Stomach (tissue), 4 donors: ENCODE data around the gene PRSS27.

Experiments used
- EP300 ChIP-seq: sonication (generic); formaldehyde crosslinking; IDR thresholded peaks from one replicate; pipeline ENCODE4 v1.6.1; 2017; ENCODE audit warnings: antibody characterized with exemption
- POLR2A ChIP-seq, 4 donors: fragments of 450-650 bp; IDR thresholded peaks; one replicate each; pipeline ENCODE4 v1.6.1; 2016; ENCODE audit warnings: antibody characterized with exemption in 4 of 4, control low read depth in 2 of 4, mild to moderate bottlenecking in 1 of 4, moderate library complexity in 1 of 4
- POLR2AphosphoS5 ChIP-seq, 3 donors: sonication (generic); formaldehyde crosslinking; IDR thresholded peaks; one replicate each; pipeline ENCODE4 v1.6.1; 2016; ENCODE audit warnings: antibody characterized with exemption in 3 of 3
- TF ChIP-seq, protein P1 (sequence below), 7 experiments: fragments of 450-650 bp in 4 of 7; fragments of 200-600 bp in 3 of 7; sonication (generic) in 3 of 7; IDR thresholded peaks; one replicate each; pipeline ENCODE4 v1.5.1; 2016 to 2019; ENCODE audit warnings: antibody characterized with exemption in 7 of 7, control low read depth in 2 of 7, mild to moderate bottlenecking in 1 of 7

DNA sequence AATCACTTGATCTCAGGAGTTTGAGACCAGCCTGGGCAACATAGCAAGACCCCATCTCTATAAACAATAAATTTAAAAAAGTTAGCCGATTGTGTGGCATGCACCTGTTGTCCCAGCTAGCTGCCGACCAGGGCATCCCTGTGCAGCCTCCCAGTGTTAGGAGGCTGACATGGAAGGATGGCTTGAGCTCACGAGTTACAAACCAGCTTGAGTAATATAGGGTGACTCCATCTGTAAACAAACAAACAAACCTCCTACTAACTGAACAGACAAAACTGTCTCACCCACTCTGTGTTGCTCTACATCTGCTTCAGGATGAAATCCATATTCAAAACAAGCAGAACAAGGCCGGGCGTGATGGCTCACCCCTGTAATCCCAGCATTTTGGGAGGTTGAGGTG, 6.9 kb upstream of the PRSS27 start:
- TF ChIP-seq, protein P1, sequence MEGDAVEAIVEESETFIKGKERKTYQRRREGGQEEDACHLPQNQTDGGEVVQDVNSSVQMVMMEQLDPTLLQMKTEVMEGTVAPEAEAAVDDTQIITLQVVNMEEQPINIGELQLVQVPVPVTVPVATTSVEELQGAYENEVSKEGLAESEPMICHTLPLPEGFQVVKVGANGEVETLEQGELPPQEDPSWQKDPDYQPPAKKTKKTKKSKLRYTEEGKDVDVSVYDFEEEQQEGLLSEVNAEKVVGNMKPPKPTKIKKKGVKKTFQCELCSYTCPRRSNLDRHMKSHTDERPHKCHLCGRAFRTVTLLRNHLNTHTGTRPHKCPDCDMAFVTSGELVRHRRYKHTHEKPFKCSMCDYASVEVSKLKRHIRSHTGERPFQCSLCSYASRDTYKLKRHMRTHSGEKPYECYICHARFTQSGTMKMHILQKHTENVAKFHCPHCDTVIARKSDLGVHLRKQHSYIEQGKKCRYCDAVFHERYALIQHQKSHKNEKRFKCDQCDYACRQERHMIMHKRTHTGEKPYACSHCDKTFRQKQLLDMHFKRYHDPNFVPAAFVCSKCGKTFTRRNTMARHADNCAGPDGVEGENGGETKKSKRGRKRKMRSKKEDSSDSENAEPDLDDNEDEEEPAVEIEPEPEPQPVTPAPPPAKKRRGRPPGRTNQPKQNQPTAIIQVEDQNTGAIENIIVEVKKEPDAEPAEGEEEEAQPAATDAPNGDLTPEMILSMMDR (IDR thresholded peaks at IDR 0.05) = no peak
- no peak for TF ChIP-seq POLR2A (IDR thresholded peaks at IDR 0.05)
- no peak for TF ChIP-seq POLR2AphosphoS5 (IDR thresholded peaks at IDR 0.05)
- TF ChIP-seq EP300 = no peak
